GM18873 (cell line): ENCODE data around the gene LENG1.

ENCODE experiments used
- ATAC-seq: cut with Tn5 transposase; IDR thresholded peaks from one replicate; pipeline ENCODE4 v1.9.1; 2021; ENCODE audit warnings: mild to moderate bottlenecking, moderate library complexity, moderate number of reproducible peaks; ENCODE audit not compliant: unreplicated experiment, low FRiP score

LENG1 gene

GRCh38 chr19:54142166-54142780, 17.2 kb downstream of the LENG1 start:
- no peak for ATAC-seq

- no peak for ATAC-seq
Observed at GRCh38 chr19:54141356-54141755, 18.2 kb downstream of the LENG1 start.

- no peak for ATAC-seq
Observed at GRCh38 chr19:54138489-54139256, 20.8 kb downstream of the LENG1 start.

- no peak for ATAC-seq
Observed at GRCh38 chr19:54137699-54138488, 21.6 kb downstream of the LENG1 start, which contains the start of gene CNOT3. Gene CNOT3 (plus strand): TSS chr19:54137762. CDS start chr19:54142979, 5,217 bp downstream.

- ATAC-seq, result peak; percentile 82
Observed at GRCh38 chr19:54136864-54137698, 22.4 kb downstream of the LENG1 start.

GRCh38 chr19:54136086-54136863, 23.2 kb downstream of the LENG1 start:
- peak; percentile 0 for ATAC-seq

- ATAC-seq, result no peak
Observed at GRCh38 chr19:54133957-54134590, 25.4 kb downstream of the LENG1 start.

DNA sequence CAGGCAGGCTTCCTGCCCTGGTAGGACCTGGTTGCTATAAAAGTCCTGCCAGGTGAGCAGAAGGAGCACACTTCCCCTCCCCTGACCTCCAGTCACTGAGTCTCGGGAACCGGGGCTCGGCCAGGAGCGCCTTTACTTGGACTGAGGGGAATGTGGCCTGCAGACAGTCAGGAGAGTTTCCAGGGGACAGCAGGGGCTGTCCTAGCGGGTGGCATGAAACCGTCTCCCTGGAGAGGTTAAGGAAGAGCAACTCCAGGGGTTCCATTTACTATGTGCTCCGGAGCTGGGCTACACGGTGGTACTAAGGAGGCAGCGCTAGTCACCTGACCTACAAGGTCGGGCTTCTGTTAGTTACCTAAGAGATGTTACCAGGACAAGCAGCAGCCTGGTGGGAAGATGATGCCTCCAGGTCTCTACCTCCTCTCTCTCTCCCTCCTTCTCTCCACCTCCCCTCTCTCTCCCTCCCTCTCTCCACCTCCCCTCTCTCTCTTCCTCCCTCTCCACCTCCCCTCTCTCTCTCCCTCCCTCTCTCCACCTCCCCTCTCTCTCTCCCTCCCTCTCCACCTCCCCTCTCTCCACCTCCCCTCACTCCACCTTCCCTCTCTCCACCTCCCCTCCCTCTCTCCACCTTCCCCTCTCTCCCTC, 26.1 kb downstream of the LENG1 start:
- no peak for ATAC-seq

GRCh38 chr19:54129617-54129996, 29.9 kb downstream of the LENG1 start:
- no peak for ATAC-seq

DNA sequence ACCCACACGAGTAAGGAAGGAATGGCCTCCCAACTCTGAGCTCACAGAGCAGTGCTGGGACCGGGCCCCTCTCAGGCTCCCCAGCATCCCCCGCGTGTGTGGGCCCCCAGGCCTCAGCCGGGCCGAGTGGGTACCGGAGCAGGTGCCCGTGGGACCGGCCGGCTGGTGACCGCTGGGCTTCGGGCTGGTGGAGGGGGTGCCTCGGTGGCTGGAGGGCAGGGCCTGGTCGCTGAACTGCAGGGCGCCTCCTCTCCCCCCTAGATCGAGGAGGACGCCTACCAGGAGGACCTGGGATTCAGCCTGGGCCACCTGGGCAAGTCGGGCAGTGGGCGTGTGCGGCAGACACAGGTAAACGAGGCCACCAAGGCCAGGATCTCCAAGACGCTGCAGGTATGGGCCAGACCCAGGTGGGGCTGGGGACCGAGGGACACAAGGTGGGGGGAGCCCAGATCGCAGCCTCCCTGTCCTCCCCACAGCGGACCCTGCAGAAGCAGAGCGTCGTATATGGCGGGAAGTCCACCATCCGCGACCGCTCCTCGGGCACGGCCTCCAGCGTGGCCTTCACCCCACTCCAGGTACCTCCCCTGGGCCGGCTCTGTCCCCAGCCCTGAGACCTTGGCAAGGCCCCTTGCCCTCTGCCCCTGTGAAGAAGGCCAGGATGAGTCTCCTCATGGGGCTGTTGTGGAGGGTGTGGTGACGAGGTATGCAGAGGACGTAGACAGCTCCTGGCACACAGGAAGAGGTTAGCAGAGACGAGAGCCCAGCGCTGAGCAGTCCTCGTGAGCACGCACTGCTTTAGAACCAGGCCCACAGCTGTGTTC, 30.5 kb downstream of the LENG1 start:
- ATAC-seq, result no peak

DNA sequence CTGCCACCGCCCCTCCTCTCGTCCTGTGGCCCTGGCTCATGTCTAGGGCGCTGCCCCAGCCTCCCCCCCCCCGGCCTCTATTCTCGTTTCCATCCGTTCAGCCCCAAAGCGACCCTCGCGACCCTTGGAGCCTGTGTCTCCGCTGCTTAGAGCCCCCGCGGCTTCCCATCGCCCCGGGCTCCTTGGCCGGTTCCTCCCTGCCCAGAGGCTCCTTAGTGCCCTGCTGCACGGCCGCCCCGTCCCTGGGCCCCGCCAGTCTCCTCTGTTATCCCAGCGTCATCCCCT, 31.1 kb downstream of the LENG1 start:
- no peak for ATAC-seq

GRCh38 chr19:54127688-54128440, 31.7 kb downstream of the LENG1 start:
- ATAC-seq, result no peak

- ATAC-seq, result no peak
Observed at GRCh38 chr19:54125713-54126112, 33.8 kb downstream of the LENG1 start.

DNA sequence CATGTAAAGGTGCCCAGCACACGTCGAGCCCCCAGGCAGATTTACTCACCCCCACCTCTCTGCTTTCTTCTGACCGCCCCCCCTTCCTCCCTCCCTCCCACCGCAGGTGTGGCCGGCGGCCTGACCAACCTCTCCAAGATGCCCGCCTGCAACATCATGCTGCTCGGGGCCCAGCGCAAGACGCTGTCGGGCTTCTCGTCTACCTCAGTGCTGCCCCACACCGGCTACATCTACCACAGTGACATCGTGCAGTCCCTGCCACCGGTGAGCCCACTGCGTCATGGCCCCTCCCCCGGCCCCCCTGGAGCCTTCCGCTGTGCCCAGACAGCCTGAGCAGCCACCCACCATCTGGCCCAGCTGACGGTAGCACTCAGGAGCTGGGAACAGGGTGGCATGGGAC, 35.1 kb downstream of the LENG1 start:
- ATAC-seq, result no peak

DNA sequence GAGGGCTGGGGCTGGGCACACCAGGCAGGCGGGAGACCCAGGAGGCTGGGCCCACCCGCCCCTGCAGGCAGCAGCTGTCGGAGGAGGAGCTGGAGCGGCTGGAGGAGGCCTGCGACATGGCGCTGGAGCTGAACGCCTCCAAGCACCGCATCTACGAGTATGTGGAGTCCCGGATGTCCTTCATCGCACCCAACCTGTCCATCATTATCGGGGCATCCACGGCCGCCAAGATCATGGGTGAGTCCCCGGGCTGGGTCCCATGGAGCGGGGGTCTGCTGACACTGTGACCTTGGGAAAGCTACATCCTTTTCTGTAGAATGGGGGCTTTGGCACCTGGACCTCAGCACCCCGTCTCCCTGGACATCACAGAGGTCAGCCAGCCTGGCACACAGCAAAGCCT, 35.8 kb downstream of the LENG1 start:
- no peak for ATAC-seq

- no peak for ATAC-seq
Observed at GRCh38 chr19:54121259-54121658, 38.3 kb downstream of the LENG1 start.
